Activated naive CD8-positive, alpha-beta T cell treated with anti-CD3 and anti-CD28 coated beads, Interleukin-2, amount 10 ng/mL, durations not matched to agents 7 days and 5 days (primary cell): ENCODE results near the gene PLPPR1. TPM values are rescaled to one million over a fixed set of nuclear protein-coding genes. Genes with fewer than 3 reads are reported as not detected.

Experiments
- ATAC-seq: fragments of 150-1000 bp; cut with Tn5 transposase; one replicate; pipeline ENCODE4 v1.10.0; 2021; ENCODE audit warnings: low read depth, moderate library complexity
- POLR2A ChIA-PET: fragments of 350-600 bp; sonication (Branson Sonifier 250); formaldehyde crosslinking; loops from one replicate; lab custom pipeline; 2021; ENCODE audit warnings: antibody characterized with exemption; lab: Charles Lee
- DNase-seq: peaks from one replicate; pipeline ENCODE4 v3.0.0; 2021
- H3K27ac Mint-ChIP-seq: one replicate; pipeline ENCODE4 v1.8.0; 2022; ENCODE audit warnings: mild to moderate bottlenecking, mixed read lengths
- H3K27me3 Mint-ChIP-seq: one replicate; pipeline ENCODE4 v1.8.0; 2022; ENCODE audit warnings: mild to moderate bottlenecking, moderate library complexity, mixed read lengths
- H3K36me3 Mint-ChIP-seq: one replicate; pipeline ENCODE4 v1.8.0; 2021; ENCODE audit warnings: mild to moderate bottlenecking, mixed read lengths
- H3K4me1 Mint-ChIP-seq: one replicate; pipeline ENCODE4 v1.8.0; 2021; ENCODE audit warnings: mixed read lengths
- H3K4me3 Mint-ChIP-seq: one replicate; pipeline ENCODE4 v1.8.0; 2022; ENCODE audit warnings: mild to moderate bottlenecking, moderate library complexity, mixed read lengths
- H3K9me3 Mint-ChIP-seq: one replicate; pipeline ENCODE4 v1.8.0; 2021; ENCODE audit warnings: mixed read lengths
- total RNA-seq, 2 experiments: library from RNA; stranded (reverse); gene quantifications; one replicate each; pipeline ENCODE4 v1.2.3, GENCODE V29; 2021

Gene PLPPR1
- total RNA-seq, 2 experiments from 2014 or later = not detected

- H3K27ac Mint-ChIP-seq = no peak overlapping the region
- DNase-seq (no peak), ATAC-seq (no peak)
- no peak overlapping the region for H3K4me3 Mint-ChIP-seq
- no peaks in the 10 kb centered on the region for H3K27me3 Mint-ChIP-seq
- H3K9me3 Mint-ChIP-seq = no peaks in the 10 kb centered on the region
- no peaks in the 10 kb centered on the region for H3K36me3 Mint-ChIP-seq
- POLR2A ChIA-PET = no interaction called here
- no peaks in the 10 kb centered on the region for H3K4me1 Mint-ChIP-seq
These were observed 338.8 kb downstream of the PLPPR1 start for GRCh38 chr9:101367323-101367722.

- ATAC-seq = no peak
- no peak overlapping the region for H3K27ac Mint-ChIP-seq
- POLR2A ChIA-PET = no interaction called here
These were observed 340.8 kb downstream of the PLPPR1 start for GRCh38 chr9:101369286-101369685.

GRCh38 chr9:101369884-101370531, 341.5 kb downstream of the PLPPR1 start:
- Mint-ChIP-seq H3K4me1 (no peaks in the 10 kb centered on the region), H3K27ac (no peak overlapping the region), H3K27me3 (no peaks in the 10 kb centered on the region), H3K4me3 (no peak overlapping the region), H3K9me3 (no peaks in the 10 kb centered on the region), H3K36me3 (no peaks in the 10 kb centered on the region)
- POLR2A ChIA-PET = no interaction called here
- no peak for DNase-seq
- no peak for ATAC-seq

More at GRCh38 chr9:101369286-101369685, 340.8 kb downstream of the PLPPR1 start:
- no peaks in the 10 kb centered on the region for H3K27me3 Mint-ChIP-seq
- no peak for DNase-seq
- no peaks in the 10 kb centered on the region for H3K36me3 Mint-ChIP-seq
- no peak overlapping the region for H3K4me3 Mint-ChIP-seq
- H3K9me3 Mint-ChIP-seq = no peaks in the 10 kb centered on the region
- no peaks in the 10 kb centered on the region for H3K4me1 Mint-ChIP-seq

GRCh38 chr9:101371813-101372212, 343.3 kb downstream of the PLPPR1 start:
- H3K4me3 Mint-ChIP-seq = no peak overlapping the region
- peaks cover 2% of the 10 kb centered on the region for H3K27me3 Mint-ChIP-seq
- no peaks in the 10 kb centered on the region for H3K36me3 Mint-ChIP-seq
- H3K9me3 Mint-ChIP-seq = no peaks in the 10 kb centered on the region
- H3K4me1 Mint-ChIP-seq = no peaks in the 10 kb centered on the region
- no peak for ATAC-seq
- POLR2A ChIA-PET = no interaction called here
- no peak overlapping the region for H3K27ac Mint-ChIP-seq
- DNase-seq = no peak

GRCh38 chr9:101372327-101373118, 344.0 kb downstream of the PLPPR1 start:
- no peak overlapping the region for H3K4me3 Mint-ChIP-seq
- H3K36me3 Mint-ChIP-seq = no peaks in the 10 kb centered on the region
- DNase-seq (no peak), ATAC-seq (no peak)
- H3K9me3 Mint-ChIP-seq = peaks cover under 1% of the 10 kb centered on the region
- H3K4me1 Mint-ChIP-seq = no peaks in the 10 kb centered on the region
- no peak overlapping the region for H3K27ac Mint-ChIP-seq
- H3K27me3 Mint-ChIP-seq = peaks cover 2% of the 10 kb centered on the region
- POLR2A ChIA-PET = no interaction called here
